A549 (cell line): ENCODE data around the gene ELOVL4. TPM values are rescaled to one million over a fixed set of nuclear protein-coding genes. Genes with fewer than 3 reads are reported as not detected.

Experiments
- ATAC-seq, 2 experiments: fragments of 200-7000 bp in 1 of 2; fragments of >200 bp in 1 of 2; cut with Nextera tagmentation in 1 of 2; cut with Tn5 transposase in 1 of 2; 3 replicates each; pipeline versions ENCODE4 v1.8.0 to v1.9.1; 2018 to 2020; ENCODE audit warnings: mild to moderate bottlenecking in 1 of 2, moderate library complexity in 1 of 2
- CTCF ChIA-PET: fragments of 300-600 bp; sonication (Branson Sonifier 250); formaldehyde crosslinking; extraction: SDS; loops from one replicate; lab custom pipeline; 2021; ENCODE audit warnings: antibody characterized with exemption, inconsistent platforms; lab: Yijun Ruan, JAX
- POLR2A ChIA-PET: fragments of 350-600 bp; formaldehyde crosslinking; extraction: SDS; loops from one replicate; lab custom pipeline; 2021; ENCODE audit warnings: antibody characterized with exemption, inconsistent platforms; lab: Yijun Ruan, JAX
- DNase-seq, 2 experiments: peaks; one replicate each; pipeline versions ENCODE4 v3.0.0 to v3.0.0-alpha.2; 2011 to 2016; ENCODE audit warnings: low read depth in 1 of 2, low spot score in 1 of 2
- FAIRE-seq: peaks from 2 replicates; lab custom pipeline; 2011; peaks lifted over from hg19 to GRCh38; lab: Jason Lieb, UNC
- H3K27ac ChIP-seq, 2 experiments: fragments of >200 bp; sonication (Bioruptor Twin); formaldehyde crosslinking; 3 replicates each; pipeline ENCODE4 v1.5.1; 2016 to 2017
- H3K4me1 ChIP-seq: fragments of >200 bp; sonication (Bioruptor Twin); formaldehyde crosslinking; 3 replicates; pipeline ENCODE4 v1.6.1; 2016
- H3K4me2 ChIP-seq: fragments of >200 bp; sonication (Bioruptor Twin); formaldehyde crosslinking; 3 replicates; pipeline ENCODE4 v1.6.1; 2016
- H3K4me3 ChIP-seq: fragments of >200 bp; sonication (Bioruptor Twin); formaldehyde crosslinking; 3 replicates; pipeline ENCODE4 v1.5.1; 2016
- H3K9me3 ChIP-seq: fragments of >200 bp; sonication (Bioruptor Twin); formaldehyde crosslinking; 3 replicates; pipeline ENCODE4 v1.6.1; 2016
- BHLHE40 ChIP-seq: IDR thresholded peaks from 2 replicates; pipeline ENCODE4 v1.6.1; 2012; ENCODE audit warnings: low read depth, low read length, inconsistent platforms
- ESRRA ChIP-seq: fragments of 150-350 bp; IDR thresholded peaks from 2 replicates; pipeline ENCODE4 v1.6.1; 2014; ENCODE audit warnings: mild to moderate bottlenecking, low read length, borderline replicate concordance
- FOSB ChIP-seq: fragments of 250-450 bp; sonication (Bioruptor Pico); IDR thresholded peaks from 2 replicates; pipeline ENCODE4 v1.5.0; 2020; ENCODE audit warnings: mild to moderate bottlenecking, moderate library complexity
- FOXS1 ChIP-seq: fragments of 250-450 bp; sonication (Bioruptor Pico); IDR thresholded peaks from 2 replicates; pipeline ENCODE4 v1.5.0; 2020; ENCODE audit warnings: mild to moderate bottlenecking, moderate library complexity
- GATA3 ChIP-seq: IDR thresholded peaks from 2 replicates; pipeline ENCODE4 v1.6.1; 2012; ENCODE audit warnings: borderline replicate concordance
- HDAC2 ChIP-seq: fragments of 200-600 bp; sonication (generic); IDR thresholded peaks from 2 replicates; pipeline ENCODE4 v1.6.1; 2016
- HOXA7 ChIP-seq: fragments of 250-450 bp; sonication (Bioruptor Pico); IDR thresholded peaks from 2 replicates; pipeline ENCODE4 v1.5.0; 2020; ENCODE audit warnings: mild to moderate bottlenecking, moderate library complexity
- HOXB13 ChIP-seq: fragments of 250-450 bp; sonication (Bioruptor Pico); IDR thresholded peaks from 2 replicates; pipeline ENCODE4 v1.5.0; 2020; ENCODE audit warnings: low read depth, mild to moderate bottlenecking, moderate library complexity
- JUN ChIP-seq, 2 experiments: fragments of >200 bp; sonication (Bioruptor Twin); formaldehyde crosslinking; IDR thresholded peaks; 2 replicates in 1 of 2; 3 replicates in 1 of 2; pipeline ENCODE4 v1.6.1; 2016 to 2017
- JUNB ChIP-seq: fragments of >200 bp; sonication (Bioruptor Twin); formaldehyde crosslinking; IDR thresholded peaks from 2 replicates; pipeline ENCODE4 v1.6.1; 2016
- KDM1A ChIP-seq: fragments of 200-600 bp; sonication (generic); IDR thresholded peaks from 2 replicates; pipeline ENCODE4 v1.6.1; 2016; ENCODE audit warnings: low read depth, mild to moderate bottlenecking
- KDM5A ChIP-seq: fragments of 200-600 bp; sonication (generic); IDR thresholded peaks from 2 replicates; pipeline ENCODE4 v1.6.1; 2016; ENCODE audit warnings: antibody characterized with exemption, mild to moderate bottlenecking
- RAD21 ChIP-seq, 2 experiments: fragments of >200 bp in 1 of 2; sonication (Bioruptor Twin) in 1 of 2; formaldehyde crosslinking in 1 of 2; IDR thresholded peaks in 1 of 2; conservative IDR thresholded peaks in 1 of 2; 2 replicates in 1 of 2; 3 replicates in 1 of 2; pipeline ENCODE4 v1.6.1; 2012 to 2018; ENCODE audit warnings: inconsistent platforms in 1 of 2
- RFX5 ChIP-seq: fragments of 450-650 bp; IDR thresholded peaks from 2 replicates; pipeline ENCODE4 v1.7.1; 2014; ENCODE audit warnings: antibody characterized with exemption, mild to moderate bottlenecking, moderate library complexity
- SREBF2 ChIP-seq: fragments of 450-650 bp; IDR thresholded peaks from 2 replicates; pipeline ENCODE4 v1.6.1; 2014; ENCODE audit warnings: mild to moderate bottlenecking, moderate library complexity
- ZSCAN20 ChIP-seq: fragments of 250-450 bp; sonication (Bioruptor Pico); IDR thresholded peaks from 2 replicates; pipeline ENCODE4 v1.8.0; 2022; ENCODE audit warnings: mild to moderate bottlenecking, moderate library complexity
- WGBS: methylation state at CpG from one replicate; pipeline ENCODE4 v1.1.6; 2017; ENCODE audit errors: missing lambda C conversion rate; 5-methylcytosine and 5-hydroxymethylcytosine counted together
- polyA plus RNA-seq, 4 experiments: library from polyadenylated mRNA; depleted of rRNA in 3 of 4; stranded (reverse); fragments of >200 nt; fragmentation: RNase III in 1 of 4; extraction: RNeasy Plus Mini Kit Qiagen cat#74134 plus additional on column Dnase treatment in 1 of 4; gene quantifications; 2 replicates in 3 of 4; 3 replicates in 1 of 4; pipeline ENCODE4 v1.2.3, GENCODE V29; 2011 to 2017
- TF ChIP-seq, protein P1 (sequence below): fragments of >200 bp; sonication (Bioruptor Twin); formaldehyde crosslinking; IDR thresholded peaks from 3 replicates; pipeline ENCODE4 v1.5.1; 2016
- TF ChIP-seq, protein P2 (sequence below): fragments of 150-350 bp; IDR thresholded peaks from 2 replicates; pipeline ENCODE4 v1.6.1; 2014; ENCODE audit warnings: low read depth, mild to moderate bottlenecking, low read length
- TF ChIP-seq, protein P3 (sequence below): IDR thresholded peaks from 2 replicates; pipeline ENCODE4 v1.6.1; 2012
- TF ChIP-seq, protein P4 (sequence below): fragments of 200-600 bp; sonication (generic); IDR thresholded peaks from 2 replicates; pipeline ENCODE4 v1.6.1; 2016; ENCODE audit warnings: antibody characterized with exemption, mild to moderate bottlenecking, moderate library complexity

ELOVL4 gene
- polyA plus RNA-seq, 2 of the 4 experiments (the other 2 are of a cell fraction), result 0.70 to 1.1 TPM

DNA sequence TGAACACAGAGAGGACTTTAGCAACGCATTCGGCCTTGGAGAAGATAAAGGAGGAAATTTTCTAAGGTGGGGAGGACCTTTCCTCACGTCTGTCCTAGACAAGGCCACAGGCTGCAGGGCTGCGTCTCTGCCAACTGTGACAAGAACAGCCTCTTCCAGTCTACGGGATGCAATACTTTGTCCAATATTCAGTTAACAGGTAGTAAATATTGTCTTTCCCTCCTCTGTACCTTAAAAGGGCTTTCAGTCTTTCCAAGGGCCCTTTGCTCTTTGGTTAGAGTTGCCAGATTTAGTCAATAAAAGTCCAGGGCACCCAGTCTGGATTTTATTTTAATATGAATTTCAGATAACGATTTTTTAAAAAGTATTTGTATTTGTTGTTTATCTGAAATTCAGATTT is 78.2 kb downstream of the ELOVL4 start:
- ChIA-PET CTCF (interaction anchor here (0.6 to 2.7 kb wide), 11 partner anchors 10 to 1785 kb away, joined by 3 to 11 read pairs (median 3); no protein-coding TSS in a partner anchor), POLR2A (no interaction called here)
- Histone ChIP-seq H3K4me1 (0 out of 3 replicates have a peak, but pooled peaks cover 3% of the 10 kb centered on the region), H3K9me3 (no peaks in the 10 kb centered on the region), H3K4me3 (no peak overlapping the region), H3K27ac (no peak overlapping the region)
- ATAC-seq (no peak), DNase-seq (no peak)
- TF ChIP-seq KDM5A (no peak), JUN (IDR thresholded peaks at IDR 0.05) (no peak), HOXA7 (CRISPR knock-in tag) (no peak), FOXS1 (CRISPR knock-in tag) (no peak), FOSB (no peak), GATA3 (no peak), SREBF2 (no peak), JUNB (no peak), BHLHE40 (no peak), HDAC2 (no peak), RFX5 (no peak), ZSCAN20 (CRISPR knock-in tag) (no peak), HOXB13 (no peak)
- TF ChIP-seq, protein P1, sequence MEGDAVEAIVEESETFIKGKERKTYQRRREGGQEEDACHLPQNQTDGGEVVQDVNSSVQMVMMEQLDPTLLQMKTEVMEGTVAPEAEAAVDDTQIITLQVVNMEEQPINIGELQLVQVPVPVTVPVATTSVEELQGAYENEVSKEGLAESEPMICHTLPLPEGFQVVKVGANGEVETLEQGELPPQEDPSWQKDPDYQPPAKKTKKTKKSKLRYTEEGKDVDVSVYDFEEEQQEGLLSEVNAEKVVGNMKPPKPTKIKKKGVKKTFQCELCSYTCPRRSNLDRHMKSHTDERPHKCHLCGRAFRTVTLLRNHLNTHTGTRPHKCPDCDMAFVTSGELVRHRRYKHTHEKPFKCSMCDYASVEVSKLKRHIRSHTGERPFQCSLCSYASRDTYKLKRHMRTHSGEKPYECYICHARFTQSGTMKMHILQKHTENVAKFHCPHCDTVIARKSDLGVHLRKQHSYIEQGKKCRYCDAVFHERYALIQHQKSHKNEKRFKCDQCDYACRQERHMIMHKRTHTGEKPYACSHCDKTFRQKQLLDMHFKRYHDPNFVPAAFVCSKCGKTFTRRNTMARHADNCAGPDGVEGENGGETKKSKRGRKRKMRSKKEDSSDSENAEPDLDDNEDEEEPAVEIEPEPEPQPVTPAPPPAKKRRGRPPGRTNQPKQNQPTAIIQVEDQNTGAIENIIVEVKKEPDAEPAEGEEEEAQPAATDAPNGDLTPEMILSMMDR, result no peak
- TF ChIP-seq, protein P2, sequence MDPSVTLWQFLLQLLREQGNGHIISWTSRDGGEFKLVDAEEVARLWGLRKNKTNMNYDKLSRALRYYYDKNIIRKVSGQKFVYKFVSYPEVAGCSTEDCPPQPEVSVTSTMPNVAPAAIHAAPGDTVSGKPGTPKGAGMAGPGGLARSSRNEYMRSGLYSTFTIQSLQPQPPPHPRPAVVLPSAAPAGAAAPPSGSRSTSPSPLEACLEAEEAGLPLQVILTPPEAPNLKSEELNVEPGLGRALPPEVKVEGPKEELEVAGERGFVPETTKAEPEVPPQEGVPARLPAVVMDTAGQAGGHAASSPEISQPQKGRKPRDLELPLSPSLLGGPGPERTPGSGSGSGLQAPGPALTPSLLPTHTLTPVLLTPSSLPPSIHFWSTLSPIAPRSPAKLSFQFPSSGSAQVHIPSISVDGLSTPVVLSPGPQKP, result no peak
- TF ChIP-seq, protein P3, sequence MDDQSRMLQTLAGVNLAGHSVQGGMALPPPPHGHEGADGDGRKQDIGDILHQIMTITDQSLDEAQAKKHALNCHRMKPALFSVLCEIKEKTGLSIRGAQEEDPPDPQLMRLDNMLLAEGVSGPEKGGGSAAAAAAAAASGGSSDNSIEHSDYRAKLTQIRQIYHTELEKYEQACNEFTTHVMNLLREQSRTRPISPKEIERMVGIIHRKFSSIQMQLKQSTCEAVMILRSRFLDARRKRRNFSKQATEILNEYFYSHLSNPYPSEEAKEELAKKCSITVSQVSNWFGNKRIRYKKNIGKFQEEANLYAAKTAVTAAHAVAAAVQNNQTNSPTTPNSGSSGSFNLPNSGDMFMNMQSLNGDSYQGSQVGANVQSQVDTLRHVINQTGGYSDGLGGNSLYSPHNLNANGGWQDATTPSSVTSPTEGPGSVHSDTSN, result no peak
- TF ChIP-seq, protein P4, sequence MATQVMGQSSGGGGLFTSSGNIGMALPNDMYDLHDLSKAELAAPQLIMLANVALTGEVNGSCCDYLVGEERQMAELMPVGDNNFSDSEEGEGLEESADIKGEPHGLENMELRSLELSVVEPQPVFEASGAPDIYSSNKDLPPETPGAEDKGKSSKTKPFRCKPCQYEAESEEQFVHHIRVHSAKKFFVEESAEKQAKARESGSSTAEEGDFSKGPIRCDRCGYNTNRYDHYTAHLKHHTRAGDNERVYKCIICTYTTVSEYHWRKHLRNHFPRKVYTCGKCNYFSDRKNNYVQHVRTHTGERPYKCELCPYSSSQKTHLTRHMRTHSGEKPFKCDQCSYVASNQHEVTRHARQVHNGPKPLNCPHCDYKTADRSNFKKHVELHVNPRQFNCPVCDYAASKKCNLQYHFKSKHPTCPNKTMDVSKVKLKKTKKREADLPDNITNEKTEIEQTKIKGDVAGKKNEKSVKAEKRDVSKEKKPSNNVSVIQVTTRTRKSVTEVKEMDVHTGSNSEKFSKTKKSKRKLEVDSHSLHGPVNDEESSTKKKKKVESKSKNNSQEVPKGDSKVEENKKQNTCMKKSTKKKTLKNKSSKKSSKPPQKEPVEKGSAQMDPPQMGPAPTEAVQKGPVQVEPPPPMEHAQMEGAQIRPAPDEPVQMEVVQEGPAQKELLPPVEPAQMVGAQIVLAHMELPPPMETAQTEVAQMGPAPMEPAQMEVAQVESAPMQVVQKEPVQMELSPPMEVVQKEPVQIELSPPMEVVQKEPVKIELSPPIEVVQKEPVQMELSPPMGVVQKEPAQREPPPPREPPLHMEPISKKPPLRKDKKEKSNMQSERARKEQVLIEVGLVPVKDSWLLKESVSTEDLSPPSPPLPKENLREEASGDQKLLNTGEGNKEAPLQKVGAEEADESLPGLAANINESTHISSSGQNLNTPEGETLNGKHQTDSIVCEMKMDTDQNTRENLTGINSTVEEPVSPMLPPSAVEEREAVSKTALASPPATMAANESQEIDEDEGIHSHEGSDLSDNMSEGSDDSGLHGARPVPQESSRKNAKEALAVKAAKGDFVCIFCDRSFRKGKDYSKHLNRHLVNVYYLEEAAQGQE, result no peak
- TF ChIP-seq, all 56 proteins: peak for 0
- 72% methylated on average over 6 of the region's 6 CpGs for WGBS
- FAIRE-seq, result no peak
- H3K4me2 ChIP-seq, result peak overlapping the region; percentile 84

DNA sequence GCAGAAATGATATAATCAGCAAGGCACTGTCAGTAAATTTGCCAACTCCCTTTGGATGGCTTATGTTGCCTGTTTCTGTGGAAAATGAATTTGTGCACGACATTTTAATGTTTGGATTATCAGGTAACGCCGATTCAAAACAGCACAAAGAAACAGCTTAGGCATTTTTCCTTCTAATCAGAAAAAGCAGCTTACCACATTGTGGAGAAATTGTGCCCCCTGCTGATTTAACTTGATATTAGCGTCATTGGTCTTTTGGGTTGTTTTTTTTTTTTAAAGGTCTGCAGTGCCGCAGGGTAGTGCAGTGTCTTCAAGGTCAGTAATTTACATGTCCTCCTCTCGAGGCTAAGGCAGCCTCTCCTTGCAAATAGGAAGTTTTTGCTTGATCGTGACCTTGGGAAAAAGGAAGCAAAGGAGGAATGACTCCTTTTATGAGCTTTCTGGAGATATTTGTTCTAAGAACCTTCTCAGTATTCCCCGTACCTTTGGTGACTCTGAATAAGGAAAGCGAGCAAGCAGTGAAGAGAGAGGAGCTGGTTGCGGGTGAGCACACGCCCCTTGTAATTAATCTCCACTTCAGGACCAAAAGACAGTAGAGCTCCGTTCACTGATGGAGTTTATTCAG is 79.1 kb downstream of the ELOVL4 start:
- DNase-seq (peak; percentile 44 to 63), FAIRE-seq (no peak), ATAC-seq (peak; percentile 58 to 68; a peak in 4 of 6 replicates)
- Histone ChIP-seq H3K4me2 (peak overlapping the region; percentile 58), H3K27ac (no peak overlapping the region), H3K9me3 (no peaks in the 10 kb centered on the region), H3K4me3 (peak overlapping the region; percentile 22; the same call in 1 of the 3 replicates), H3K4me1 (0 out of 3 replicates have a peak, but pooled peaks cover 3% of the 10 kb centered on the region)
- TF ChIP-seq KDM1A, result no peak
- TF ChIP-seq, protein P1, result peak; percentile 59
- peak; percentile 61 to 63; a peak in 4 of 5 replicates for TF ChIP-seq RAD21 (conservative IDR thresholded peaks at IDR 0.05 in 1 of 2, IDR thresholded peaks at IDR 0.05 in 1 of 2)
- no peak for TF ChIP-seq ESRRA
- TF ChIP-seq SREBF2, result no peak
- ChIA-PET POLR2A (no interaction called here), CTCF (interaction anchor here (0.6 to 2.7 kb wide), 19 partner anchors 9 to 969 kb away, joined by 3 to 11 read pairs (median 3); no protein-coding TSS in a partner anchor)
- 23% methylated on average over 12 of the region's 12 CpGs for WGBS
